ENCODE data around the gene NLGN1. TPM values are rescaled to one million over a fixed set of nuclear protein-coding genes. Genes with fewer than 3 reads are reported as not detected.

The NLGN1 gene
- total and polyA plus RNA-seq, 4 experiments from 2014 or later: not detected

- ChIA-PET CTCF (ENCODE audit: partially characterized antibody) (no interaction called here), POLR2A (ENCODE audit: partially characterized antibody) (no interaction called here)
- Histone ChIP-seq H3K27me3 (ENCODE audit: insufficient read depth, low read length) (no peaks in the 10 kb centered on the region), H3K9me3 (ENCODE audit: control insufficient read depth in 1 of 2, low read length in 2 of 2) (no peaks in the 10 kb centered on the region), H3K4me1 (ENCODE audit: insufficient read depth, low read length) (no peaks in the 10 kb centered on the region), H3K36me3 (ENCODE audit: insufficient read depth, low read length) (no peaks in the 10 kb centered on the region), H3K27ac (ENCODE audit: low read depth, low read length) (no peak overlapping the region), H3K4me3 (ENCODE audit: low read length in 2 of 2) (no peak overlapping the region)
- intact Hi-C loops (cut with micrococcal nuclease): no loop called here
- Mint-ChIP-seq H3K27me3 (no peaks in the 10 kb centered on the region), H3K4me1 (peaks cover 0 to 4% (median under 1%) of the 10 kb centered on the region in 4 donors), H3K9me3 (peaks cover 0 to 4% (median 1%) of the 10 kb centered on the region in 8 donors), H3K27ac (no peak overlapping the region), H3K4me3 (no peak overlapping the region), H3K36me3 (no peaks in the 10 kb centered on the region)
- no peak for DNase-seq
These were observed 818.5 kb downstream of the NLGN1 start for GRCh38 chr3:174216019-174216418.

- Mint-ChIP-seq H3K4me3 (no peak overlapping the region), H3K27me3 (no peaks in the 10 kb centered on the region), H3K4me1 (peaks cover 0 to 4% (median under 1%) of the 10 kb centered on the region in 4 donors), H3K9me3 (peaks cover 0 to 4% (median 0%) of the 10 kb centered on the region in 8 donors), H3K36me3 (no peaks in the 10 kb centered on the region), H3K27ac (no peak overlapping the region)
- CTCF ChIA-PET (ENCODE audit: partially characterized antibody): no interaction called here
- H3K27ac ChIP-seq (ENCODE audit: low read depth, low read length): no peak overlapping the region
- intact Hi-C loops (cut with micrococcal nuclease): no loop called here
- no peak overlapping the region for H3K4me3 ChIP-seq (ENCODE audit: low read length in 2 of 2)
- H3K36me3 ChIP-seq (ENCODE audit: insufficient read depth, low read length): no peaks in the 10 kb centered on the region
- H3K9me3 ChIP-seq (ENCODE audit: control insufficient read depth in 1 of 2, low read length in 2 of 2): no peaks in the 10 kb centered on the region
- no peaks in the 10 kb centered on the region for H3K27me3 ChIP-seq (ENCODE audit: insufficient read depth, low read length)
- no peaks in the 10 kb centered on the region for H3K4me1 ChIP-seq (ENCODE audit: insufficient read depth, low read length)
- DNase-seq: no peak
- POLR2A ChIA-PET (ENCODE audit: partially characterized antibody): no interaction called here
These were observed 819.6 kb downstream of the NLGN1 start for GRCh38 chr3:174216946-174217718.

GRCh38 chr3:174218016-174218415, 820.5 kb downstream of the NLGN1 start:
- intact Hi-C loops (cut with micrococcal nuclease): no loop called here
- Histone ChIP-seq H3K27ac (ENCODE audit: low read depth, low read length) (no peak overlapping the region), H3K4me3 (ENCODE audit: low read length in 2 of 2) (no peak overlapping the region), H3K27me3 (ENCODE audit: insufficient read depth, low read length) (no peaks in the 10 kb centered on the region), H3K4me1 (ENCODE audit: insufficient read depth, low read length) (no peaks in the 10 kb centered on the region), H3K36me3 (ENCODE audit: insufficient read depth, low read length) (no peaks in the 10 kb centered on the region), H3K9me3 (ENCODE audit: control insufficient read depth in 1 of 2, low read length in 2 of 2) (no peaks in the 10 kb centered on the region)
- Mint-ChIP-seq H3K27me3 (no peaks in the 10 kb centered on the region), H3K36me3 (no peaks in the 10 kb centered on the region), H3K4me1 (peaks cover 0 to 4% (median under 1%) of the 10 kb centered on the region in 4 donors), H3K9me3 (peaks cover 0 to 4% (median 0%) of the 10 kb centered on the region in 8 donors), H3K4me3 (no peak overlapping the region), H3K27ac (no peak overlapping the region)
- no peak for DNase-seq
- ChIA-PET CTCF (ENCODE audit: partially characterized antibody) (no interaction called here), POLR2A (ENCODE audit: partially characterized antibody) (no interaction called here)

GRCh38 chr3:174219738-174220137, 822.2 kb downstream of the NLGN1 start:
- DNase-seq: no peak
- no peaks in the 10 kb centered on the region for H3K9me3 ChIP-seq (ENCODE audit: control insufficient read depth in 1 of 2, low read length in 2 of 2)
- no peaks in the 10 kb centered on the region for H3K36me3 Mint-ChIP-seq
- intact Hi-C loops (cut with micrococcal nuclease): no loop called here
- no peak overlapping the region for H3K4me3 Mint-ChIP-seq
- no peak overlapping the region for H3K27ac Mint-ChIP-seq
- H3K4me1 ChIP-seq (ENCODE audit: insufficient read depth, low read length): no peaks in the 10 kb centered on the region
- H3K9me3 Mint-ChIP-seq: peaks cover 0 to 4% (median 0%) of the 10 kb centered on the region in 8 donors
- H3K4me1 Mint-ChIP-seq: peaks cover 0 to 4% (median under 1%) of the 10 kb centered on the region in 4 donors
- H3K36me3 ChIP-seq (ENCODE audit: insufficient read depth, low read length): no peaks in the 10 kb centered on the region
- H3K4me3 ChIP-seq (ENCODE audit: low read length in 2 of 2): no peak overlapping the region
- no peak overlapping the region for H3K27ac ChIP-seq (ENCODE audit: low read depth, low read length)
- H3K27me3 ChIP-seq (ENCODE audit: insufficient read depth, low read length): no peaks in the 10 kb centered on the region
- H3K27me3 Mint-ChIP-seq: no peaks in the 10 kb centered on the region
- CTCF ChIA-PET (ENCODE audit: partially characterized antibody): no interaction called here
- POLR2A ChIA-PET (ENCODE audit: partially characterized antibody): no interaction called here

- Mint-ChIP-seq H3K27ac (no peak overlapping the region), H3K4me1 (peaks cover 0 to 4% (median under 1%) of the 10 kb centered on the region in 4 donors), H3K27me3 (no peaks in the 10 kb centered on the region), H3K4me3 (no peak overlapping the region), H3K36me3 (no peaks in the 10 kb centered on the region), H3K9me3 (peaks cover 0 to 2% (median 0%) of the 10 kb centered on the region in 8 donors)
- ChIA-PET CTCF (ENCODE audit: partially characterized antibody) (no interaction called here), POLR2A (ENCODE audit: partially characterized antibody) (no interaction called here)
- H3K27ac ChIP-seq (ENCODE audit: low read depth, low read length): no peak overlapping the region
- H3K9me3 ChIP-seq (ENCODE audit: control insufficient read depth in 1 of 2, low read length in 2 of 2): no peaks in the 10 kb centered on the region
- intact Hi-C loops (cut with micrococcal nuclease): no loop called here
- H3K27me3 ChIP-seq (ENCODE audit: insufficient read depth, low read length): no peaks in the 10 kb centered on the region
- no peaks in the 10 kb centered on the region for H3K36me3 ChIP-seq (ENCODE audit: insufficient read depth, low read length)
- no peaks in the 10 kb centered on the region for H3K4me1 ChIP-seq (ENCODE audit: insufficient read depth, low read length)
- DNase-seq: no peak
- no peak overlapping the region for H3K4me3 ChIP-seq (ENCODE audit: low read length in 2 of 2)
These were observed 823.4 kb downstream of the NLGN1 start for GRCh38 chr3:174220775-174221554.

- CTCF ChIA-PET (ENCODE audit: partially characterized antibody): no interaction called here
- H3K9me3 Mint-ChIP-seq: peaks cover 0 to 4% (median 0%) of the 10 kb centered on the region in 8 donors
- H3K4me3 ChIP-seq (ENCODE audit: low read length in 2 of 2): no peak overlapping the region
- H3K36me3 Mint-ChIP-seq: no peaks in the 10 kb centered on the region
- no peaks in the 10 kb centered on the region for H3K36me3 ChIP-seq (ENCODE audit: insufficient read depth, low read length)
- no peak overlapping the region for H3K27ac ChIP-seq (ENCODE audit: low read depth, low read length)
- no peaks in the 10 kb centered on the region for H3K4me1 ChIP-seq (ENCODE audit: insufficient read depth, low read length)
- POLR2A ChIA-PET (ENCODE audit: partially characterized antibody): no interaction called here
- H3K4me3 Mint-ChIP-seq: no peak overlapping the region
- intact Hi-C loops (cut with micrococcal nuclease): no loop called here
- DNase-seq: no peak
- no peaks in the 10 kb centered on the region for H3K27me3 Mint-ChIP-seq
- H3K27ac Mint-ChIP-seq: peak overlapping the region in 1 of 7 donors; percentile 22
- no peaks in the 10 kb centered on the region for H3K4me1 Mint-ChIP-seq
- H3K27me3 ChIP-seq (ENCODE audit: insufficient read depth, low read length): no peaks in the 10 kb centered on the region
- no peaks in the 10 kb centered on the region for H3K9me3 ChIP-seq (ENCODE audit: control insufficient read depth in 1 of 2, low read length in 2 of 2)
These were observed 825.5 kb downstream of the NLGN1 start for GRCh38 chr3:174223042-174223441.

- Mint-ChIP-seq H3K36me3 (no peaks in the 10 kb centered on the region), H3K4me1 (no peaks in the 10 kb centered on the region), H3K27me3 (no peaks in the 10 kb centered on the region), H3K4me3 (no peak overlapping the region), H3K27ac (no peak overlapping the region), H3K9me3 (peaks cover 0 to 4% (median 0%) of the 10 kb centered on the region in 8 donors)
- H3K27ac ChIP-seq (ENCODE audit: low read depth, low read length): no peak overlapping the region
- POLR2A ChIA-PET (ENCODE audit: partially characterized antibody): no interaction called here
- no peaks in the 10 kb centered on the region for H3K9me3 ChIP-seq (ENCODE audit: control insufficient read depth in 1 of 2, low read length in 2 of 2)
- no peaks in the 10 kb centered on the region for H3K27me3 ChIP-seq (ENCODE audit: insufficient read depth, low read length)
- DNase-seq: no peak
- intact Hi-C loops (cut with micrococcal nuclease): no loop called here
- no peaks in the 10 kb centered on the region for H3K36me3 ChIP-seq (ENCODE audit: insufficient read depth, low read length)
- H3K4me3 ChIP-seq (ENCODE audit: low read length in 2 of 2): no peak overlapping the region
- CTCF ChIA-PET (ENCODE audit: partially characterized antibody): no interaction called here
- H3K4me1 ChIP-seq (ENCODE audit: insufficient read depth, low read length): no peaks in the 10 kb centered on the region
These were observed 826.1 kb downstream of the NLGN1 start for GRCh38 chr3:174223626-174224025.
